Activated CD4-positive, alpha-beta T cell treated with anti-CD3 and anti-CD28 coated beads, Interleukin-2, amount 50 U/mL, for 48 hours (primary cell): ENCODE measurements around the gene UPF1.

Experiments used
- DNase-seq, 2 experiments: peaks; one replicate each; pipeline ENCODE4 v3.0.0-alpha.2; 2020

UPF1 gene

GRCh38 chr19:18840288-18841267 is 8.8 kb downstream of the UPF1 start:
- no peak for DNase-seq

GRCh38 chr19:18841400-18841799 is 9.6 kb downstream of the UPF1 start:
- DNase-seq = no peak

DNA sequence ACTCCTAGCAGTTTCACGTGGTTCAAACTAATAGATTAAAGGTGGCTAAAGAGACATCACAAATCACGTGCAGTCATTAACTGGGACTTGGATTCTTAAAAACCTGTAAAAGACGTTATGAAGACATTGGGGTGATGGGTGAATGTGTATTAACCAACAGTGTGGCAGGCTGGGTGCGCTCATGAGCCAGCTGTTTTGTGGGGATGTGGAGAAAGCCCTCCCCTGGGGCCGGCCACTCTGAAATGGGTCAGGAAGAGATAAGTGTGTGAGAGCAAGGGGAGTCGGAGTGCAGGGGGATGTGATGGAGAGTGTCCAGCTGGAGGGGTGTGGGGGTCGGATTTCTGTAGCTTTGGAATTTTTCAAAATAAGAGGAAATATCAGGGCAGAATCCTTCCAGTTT is 10.4 kb downstream of the UPF1 start:
- no peak for DNase-seq

- no peak for DNase-seq
These were observed 12.2 kb downstream of the UPF1 start for GRCh38 chr19:18843960-18844359.

DNA sequence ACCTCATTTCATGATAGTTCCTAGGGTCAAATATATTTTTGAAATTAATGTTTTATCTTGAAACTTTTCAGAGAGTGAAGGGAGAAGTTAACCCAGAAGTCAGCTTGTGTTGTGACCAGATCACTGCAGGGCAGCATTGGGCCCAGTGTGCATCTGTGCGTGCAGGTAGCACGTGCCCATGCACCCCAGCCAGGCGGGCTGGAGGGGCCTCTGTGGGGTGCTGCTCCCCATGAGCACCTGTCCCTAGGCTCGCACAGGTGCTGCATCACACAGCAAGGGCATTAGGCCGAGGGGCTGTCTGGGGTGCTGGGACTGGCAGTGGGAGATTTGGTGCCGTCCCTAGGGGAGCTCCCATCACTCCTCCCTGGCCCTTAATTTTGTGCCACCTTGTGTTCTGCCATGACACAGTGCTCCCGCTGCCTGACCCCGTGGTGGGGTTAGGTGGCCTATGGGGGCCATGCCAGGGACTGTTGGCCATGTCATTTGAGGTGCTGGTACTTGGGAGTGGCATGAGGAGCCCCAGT is 13.1 kb downstream of the UPF1 start:
- DNase-seq = no peak

DNA sequence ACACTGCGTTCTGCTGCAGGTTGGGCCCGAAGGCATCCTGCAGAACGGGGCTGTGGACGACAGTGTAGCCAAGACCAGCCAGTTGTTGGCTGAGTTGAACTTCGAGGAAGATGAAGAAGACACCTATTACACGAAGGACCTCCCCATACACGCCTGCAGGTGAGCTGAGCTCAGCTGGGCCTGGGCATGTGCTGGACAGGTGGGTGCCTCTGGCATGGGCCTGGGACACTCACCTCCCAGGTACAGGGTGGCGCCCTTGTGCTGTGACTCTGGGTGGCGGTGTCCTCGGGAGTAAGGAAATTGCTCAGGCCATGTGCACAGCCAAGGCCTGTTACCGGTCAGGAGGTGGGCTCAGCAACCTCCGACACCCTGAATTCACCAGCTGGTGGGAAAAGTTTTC is 14.2 kb downstream of the UPF1 start:
- DNase-seq = no peak

DNA sequence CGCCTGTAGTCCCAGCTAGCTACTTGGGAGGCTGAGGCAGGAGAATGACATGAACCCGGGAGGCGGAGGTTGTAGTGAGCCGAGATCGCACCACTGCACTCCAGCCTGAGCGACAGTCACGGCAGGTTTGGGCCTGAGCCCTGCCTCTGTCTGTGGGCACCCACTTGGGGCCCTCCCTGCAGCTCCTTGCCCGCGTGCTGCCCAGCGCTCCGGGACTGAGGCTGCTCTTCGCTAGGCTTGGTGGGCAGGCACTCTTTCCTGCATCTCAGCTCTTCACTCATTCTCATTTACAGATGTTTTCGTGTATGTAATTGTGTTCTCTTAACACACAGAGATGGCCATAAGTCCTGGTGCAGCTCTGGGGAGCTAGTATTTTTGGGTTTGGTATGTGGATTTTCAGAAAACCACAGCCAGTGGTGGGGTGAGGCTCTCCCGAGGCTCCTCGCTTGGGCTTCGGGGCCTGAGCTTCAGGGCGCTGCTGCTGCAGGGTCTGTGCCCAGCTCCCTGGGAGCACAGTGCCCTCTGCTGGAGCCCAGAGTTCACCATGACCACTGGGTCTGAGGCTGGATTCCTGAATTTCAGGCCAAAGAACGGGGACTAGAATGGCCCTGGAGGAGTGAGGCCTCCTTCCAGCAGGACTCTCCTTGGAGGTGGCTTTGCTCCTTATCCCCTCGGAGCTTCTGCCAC is 15.2 kb downstream of the UPF1 start:
- DNase-seq = peak; percentile 73 to 76

DNA sequence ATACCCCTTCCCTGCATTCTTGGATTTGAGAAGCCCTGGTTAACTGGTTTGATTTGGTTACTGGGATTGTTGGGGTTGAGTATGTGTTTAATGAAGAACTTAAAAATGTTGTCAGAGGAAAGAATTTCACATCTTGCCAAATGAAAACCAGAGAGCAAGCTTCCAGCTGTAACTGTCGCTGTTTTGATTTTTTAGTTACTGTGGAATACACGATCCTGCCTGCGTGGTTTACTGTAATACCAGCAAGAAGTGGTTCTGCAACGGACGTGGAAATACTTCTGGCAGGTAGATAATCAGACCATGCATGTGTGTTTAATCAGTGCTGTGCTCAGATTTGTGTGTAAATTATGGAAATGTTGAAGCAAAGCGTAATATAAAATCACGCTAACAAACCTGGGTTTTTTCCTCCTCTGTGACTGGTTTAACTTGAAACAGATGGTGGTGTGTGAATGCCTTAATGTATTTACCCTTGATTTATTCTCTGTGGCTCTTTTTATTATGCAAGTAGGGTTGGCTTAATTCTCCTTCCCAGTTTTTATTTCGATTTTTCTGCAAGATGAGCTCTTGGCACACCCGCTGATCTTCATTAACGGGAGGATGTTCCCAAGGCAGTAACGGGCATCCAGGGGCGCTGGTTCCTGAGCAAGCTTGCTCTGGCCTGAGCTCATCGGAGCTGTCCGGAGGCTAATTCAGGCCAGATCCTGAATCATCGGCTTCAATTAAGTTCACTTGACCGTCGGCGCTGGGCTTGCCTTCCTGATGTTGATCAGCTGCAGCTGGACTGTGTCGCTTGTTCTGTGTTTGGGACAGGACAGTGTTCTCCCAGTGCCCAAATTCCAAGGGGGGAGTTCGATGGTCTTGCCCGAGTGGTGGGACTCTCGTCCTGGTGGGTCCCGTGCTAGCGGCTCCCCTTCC is 16.0 kb downstream of the UPF1 start:
- DNase-seq = no peak

GRCh38 chr19:18848878-18849661 is 17.3 kb downstream of the UPF1 start:
- peak; percentile 47 to 63 for DNase-seq

DNA sequence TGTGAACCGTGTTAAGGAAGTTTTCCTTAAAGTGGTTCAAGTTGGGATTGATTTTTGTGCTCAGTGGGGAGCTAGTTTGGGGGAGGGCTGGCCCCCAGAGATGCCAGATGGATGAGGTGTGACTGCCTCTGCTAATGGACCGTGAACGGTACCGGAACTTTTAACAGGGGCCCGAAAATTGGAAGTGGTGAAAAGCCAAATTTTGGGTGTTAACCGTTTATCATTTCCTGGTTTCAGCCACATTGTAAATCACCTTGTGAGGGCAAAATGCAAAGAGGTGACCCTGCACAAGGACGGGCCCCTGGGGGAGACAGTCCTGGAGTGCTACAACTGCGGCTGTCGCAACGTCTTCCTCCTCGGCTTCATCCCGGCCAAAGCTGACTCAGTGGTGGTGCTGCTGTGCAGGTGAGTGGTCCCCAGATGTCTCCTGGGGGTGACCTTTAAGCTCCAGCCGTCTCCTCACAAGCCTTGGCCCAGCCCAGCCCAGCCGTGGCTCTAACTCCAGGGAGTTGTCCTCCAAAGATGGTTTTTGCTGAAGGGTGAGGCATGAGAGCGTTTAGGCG is 18.2 kb downstream of the UPF1 start:
- DNase-seq = no peak

GRCh38 chr19:18850471-18851375 is 19.0 kb downstream of the UPF1 start:
- DNase-seq = no peak

DNA sequence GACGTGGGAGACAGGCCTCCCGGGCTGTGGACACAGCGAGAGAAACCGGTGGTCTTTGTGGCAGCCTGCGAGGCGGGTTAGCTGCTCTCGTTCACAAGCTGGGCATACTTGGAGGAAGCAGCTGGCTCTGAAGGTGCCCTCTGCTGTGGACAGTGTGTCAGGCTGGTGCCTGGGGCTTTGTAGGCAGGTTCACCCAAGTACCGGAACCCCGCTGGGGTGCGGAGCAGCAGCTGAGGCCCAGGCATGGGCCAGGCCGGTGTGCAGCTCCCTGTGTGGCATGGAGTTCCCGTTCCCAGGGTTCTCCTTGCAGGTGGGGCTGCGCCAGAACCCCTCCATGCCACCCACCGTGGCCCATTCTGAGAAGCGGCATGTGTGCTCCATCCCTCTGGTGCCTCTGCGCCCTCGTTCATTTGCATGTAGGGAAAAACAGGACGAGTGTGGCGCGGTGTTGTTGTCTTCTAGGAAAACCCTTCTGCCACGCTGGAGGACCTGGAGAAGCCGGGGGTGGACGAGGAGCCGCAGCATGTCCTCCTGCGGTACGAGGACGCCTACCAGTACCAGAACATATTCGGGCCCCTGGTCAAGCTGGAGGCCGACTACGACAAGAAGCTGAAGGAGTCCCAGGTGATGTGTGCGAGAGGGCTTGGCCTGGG is 20.0 kb downstream of the UPF1 start:
- no peak for DNase-seq

DNA sequence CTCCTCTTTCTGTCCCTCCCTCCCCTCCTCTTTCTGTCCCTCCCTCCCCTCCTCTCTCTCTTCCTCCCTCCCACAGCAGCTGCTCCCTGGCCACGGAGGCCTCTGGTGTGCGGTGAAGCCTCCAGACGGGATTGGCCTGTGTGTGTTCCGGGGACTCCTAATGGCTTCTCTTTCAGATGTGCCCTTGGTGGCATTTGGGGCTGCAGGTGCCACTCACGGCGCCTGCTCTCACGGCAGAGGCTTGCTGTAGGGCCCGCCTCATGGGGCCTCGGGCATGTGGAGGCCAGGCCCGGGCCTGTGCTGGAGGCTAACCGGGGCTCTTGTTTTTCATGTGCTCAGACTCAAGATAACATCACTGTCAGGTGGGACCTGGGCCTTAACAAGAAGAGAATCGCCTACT is 20.9 kb downstream of the UPF1 start:
- no peak for DNase-seq

- DNase-seq = no peak
These were observed 22.1 kb downstream of the UPF1 start for GRCh38 chr19:18853755-18854427.

DNA sequence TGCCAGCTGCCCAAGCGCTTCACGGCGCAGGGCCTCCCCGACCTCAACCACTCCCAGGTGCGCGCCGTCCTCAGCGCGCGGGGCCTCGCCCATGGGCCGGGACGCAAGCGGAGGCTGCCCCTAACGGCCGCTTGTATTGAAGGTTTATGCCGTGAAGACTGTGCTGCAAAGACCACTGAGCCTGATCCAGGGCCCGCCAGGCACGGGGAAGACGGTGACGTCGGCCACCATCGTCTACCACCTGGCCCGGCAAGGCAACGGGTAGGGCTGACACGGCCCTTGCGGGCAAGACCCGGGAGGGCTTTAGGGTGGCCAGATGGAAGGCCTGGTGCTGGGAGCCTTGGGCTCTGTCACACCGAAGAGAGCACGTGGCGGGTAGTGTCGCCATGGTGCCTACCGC is 23.2 kb downstream of the UPF1 start:
- DNase-seq = no peak

- DNase-seq = no peak
These were observed 24.1 kb downstream of the UPF1 start for GRCh38 chr19:18855647-18856384.

DNA sequence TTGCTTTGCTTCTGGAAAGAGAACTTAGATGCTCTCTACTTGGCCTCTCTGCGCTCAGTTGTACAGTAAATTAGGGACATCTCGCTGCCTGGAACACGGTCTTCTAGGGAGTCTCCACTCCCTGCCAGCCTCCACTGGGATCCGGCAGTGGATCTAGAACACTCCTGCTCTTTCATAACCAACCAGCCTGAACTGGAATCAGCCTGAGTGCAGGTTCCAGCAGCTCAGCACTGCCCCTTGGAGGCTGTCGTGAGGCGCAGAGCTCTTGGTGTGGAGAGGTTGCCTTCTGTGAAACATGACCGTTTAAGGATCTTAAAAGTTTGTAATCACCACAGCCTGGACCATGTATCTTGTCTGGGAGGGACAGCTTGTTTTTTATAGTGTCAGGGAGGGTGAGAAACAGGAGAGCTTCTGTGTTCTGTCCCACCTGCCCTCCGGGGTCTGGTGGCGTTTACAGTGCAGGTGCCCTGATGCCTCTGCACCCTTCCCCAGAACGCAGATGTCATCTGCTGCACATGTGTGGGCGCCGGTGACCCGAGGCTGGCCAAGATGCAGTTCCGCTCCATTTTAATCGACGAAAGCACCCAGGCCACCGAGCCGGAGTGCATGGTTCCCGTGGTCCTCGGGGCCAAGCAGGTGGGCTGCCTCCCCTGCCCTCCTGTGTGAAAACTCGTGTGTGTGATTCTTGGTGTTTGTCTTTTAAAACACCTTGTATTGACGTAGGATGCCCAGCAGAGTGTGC is 24.8 kb downstream of the UPF1 start:
- DNase-seq = no peak

DNA sequence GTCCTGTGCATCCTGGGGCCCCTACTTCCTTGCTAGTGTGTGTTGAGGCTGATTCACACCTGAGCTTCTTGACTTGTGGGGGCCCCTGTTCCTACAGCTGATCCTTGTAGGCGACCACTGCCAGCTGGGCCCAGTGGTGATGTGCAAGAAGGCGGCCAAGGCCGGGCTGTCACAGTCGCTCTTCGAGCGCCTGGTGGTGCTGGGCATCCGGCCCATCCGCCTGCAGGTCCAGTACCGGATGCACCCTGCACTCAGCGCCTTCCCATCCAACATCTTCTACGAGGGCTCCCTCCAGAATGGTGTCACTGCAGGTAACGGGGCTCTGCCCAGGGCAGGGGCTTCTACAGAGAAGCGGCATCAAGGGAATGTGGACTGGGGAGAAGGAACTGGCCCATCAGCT is 25.5 kb downstream of the UPF1 start:
- DNase-seq = no peak
